ENCODE data around the gene B4GALT1.
"Not testable (repeated sequence)": the region's sequence is repeated elsewhere in the genome, so short reads cannot be mapped to it uniquely, and the experiment has no call there.

The B4GALT1 gene

GRCh38 chr9:33182519-33182918, 15.4 kb upstream of the B4GALT1 start:
- DNase-seq: no peak

GRCh38 chr9:33180526-33181184, 13.5 kb upstream of the B4GALT1 start:
- DNase-seq: no peak

GRCh38 chr9:33178972-33179697, 12.0 kb upstream of the B4GALT1 start:
- peak; percentile 27 to 46 for DNase-seq

GRCh38 chr9:33177639-33178038, 10.5 kb upstream of the B4GALT1 start:
- DNase-seq: no peak

GRCh38 chr9:33177086-33177485, 9.9 kb upstream of the B4GALT1 start:
- no peak for DNase-seq

- no peak for DNase-seq
These were observed 8.7 kb upstream of the B4GALT1 start for GRCh38 chr9:33175649-33176325.

- no peak for DNase-seq
These were observed 5.4 kb upstream of the B4GALT1 start for GRCh38 chr9:33172256-33173238.

- DNase-seq: peak; percentile 59 to 64
These were observed 3.6 kb upstream of the B4GALT1 start for GRCh38 chr9:33170464-33171415.

- no peak for DNase-seq
These were observed 1.9 kb upstream of the B4GALT1 start for GRCh38 chr9:33168941-33169544.

- peak in 1 of 2 donors; percentile 22 for DNase-seq
These were observed 881 bp upstream of the B4GALT1 start for GRCh38 chr9:33167972-33168461.

- peak in 1 of 2 donors; percentile 25 for DNase-seq
These were observed 679 bp downstream of the B4GALT1 start for GRCh38 chr9:33166231-33167083.

- DNase-seq: peak; percentile 47 to 72
These were observed 1.6 kb downstream of the B4GALT1 start for GRCh38 chr9:33165263-33166151.

- not testable (repeated sequence) for DNase-seq
These were observed 2.2 kb downstream of the B4GALT1 start for GRCh38 chr9:33164921-33165262.

- peak; percentile 32 to 68 for DNase-seq
These were observed 2.9 kb downstream of the B4GALT1 start for GRCh38 chr9:33164138-33164809.

GRCh38 chr9:33163433-33164137, 3.6 kb downstream of the B4GALT1 start:
- DNase-seq: no peak

GRCh38 chr9:33162721-33163311, 4.3 kb downstream of the B4GALT1 start:
- no peak for DNase-seq

GRCh38 chr9:33161589-33162132, 5.5 kb downstream of the B4GALT1 start:
- no peak for DNase-seq
